Right ventricle myocardium inferior (tissue), 1 donor: ENCODE results near the gene CATSPERZ. TPM values are rescaled to one million over a fixed set of nuclear protein-coding genes. Genes with fewer than 3 reads are reported as not detected.
"Not testable (repeated sequence)": the region's sequence is repeated elsewhere in the genome, so short reads cannot be mapped to it uniquely, and the experiment has no call there.

Experiments used
- ATAC-seq: fragments of 200-7000 bp; cut with Tn5 transposase; one replicate; pipeline ENCODE4 v1.9.1; 2020; ENCODE audit warnings: mild to moderate bottlenecking, moderate library complexity
- DNase-seq: peaks from one replicate; pipeline ENCODE4 v3.0.0; 2021; ENCODE audit errors: missing footprints
- intact Hi-C: fragments of 100-400 bp; cut with DNase I; formaldehyde crosslinking; loops from one replicate; pipeline ENCODE4 v1.11.0; 2022
- total RNA-seq: library from RNA; stranded (reverse); fragmentation: NEBNext Ultra II Directional; extraction: Animal tissue kit (Norgen Biotek cat#: 25700); gene quantifications from one replicate; pipeline ENCODE4 v1.2.1, GENCODE V29; 2021
- donor health status: DM: no; HTN: yes; CAD: no; lungs with severe emphysema.

CATSPERZ gene
- total RNA-seq, 1 donor from 2014 or later: not detected

DNA sequence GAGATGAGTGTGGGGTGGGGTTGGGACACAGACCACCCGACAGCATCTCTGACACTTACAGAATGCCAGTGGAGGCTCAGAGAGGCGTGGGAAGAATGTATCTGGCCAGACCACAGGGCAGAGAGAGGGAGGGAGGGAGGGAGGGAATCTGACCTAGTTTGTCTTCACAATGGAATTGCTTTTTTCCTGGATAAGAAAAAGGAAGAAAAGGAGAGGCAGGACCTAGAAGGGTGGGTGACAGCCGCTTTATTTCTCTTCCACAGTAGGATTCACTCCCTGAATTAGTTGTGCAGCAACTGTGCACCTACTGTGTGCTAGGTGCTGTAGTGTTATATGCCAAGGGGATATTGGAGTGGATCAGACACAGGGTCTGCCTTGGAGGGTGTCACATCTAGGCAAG is 5.4 kb upstream of the CATSPERZ start:
- intact Hi-C loops: no loop called here
- ATAC-seq (no peak), DNase-seq (no peak)

DNA sequence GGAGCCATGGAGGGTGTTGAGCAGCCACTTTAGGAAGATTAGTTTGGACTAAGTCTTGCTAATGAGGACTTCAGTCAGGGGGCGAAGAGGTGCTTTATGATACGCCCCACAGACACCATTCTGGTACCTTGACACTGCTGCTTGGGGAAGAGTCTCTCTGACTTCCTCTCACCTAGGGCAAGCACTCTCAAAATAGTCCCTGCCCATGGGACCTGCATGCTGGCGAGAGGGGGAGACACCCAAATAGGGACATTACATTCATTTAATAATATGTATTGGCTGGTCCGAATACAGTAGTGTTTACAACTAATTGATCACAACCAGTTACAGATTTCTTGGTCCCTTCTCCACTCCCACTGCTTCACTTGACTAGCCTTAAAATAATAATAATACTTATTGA is 4.4 kb upstream of the CATSPERZ start:
- DNase-seq (no peak), ATAC-seq (no peak)
- intact Hi-C loops: no loop called here

DNA sequence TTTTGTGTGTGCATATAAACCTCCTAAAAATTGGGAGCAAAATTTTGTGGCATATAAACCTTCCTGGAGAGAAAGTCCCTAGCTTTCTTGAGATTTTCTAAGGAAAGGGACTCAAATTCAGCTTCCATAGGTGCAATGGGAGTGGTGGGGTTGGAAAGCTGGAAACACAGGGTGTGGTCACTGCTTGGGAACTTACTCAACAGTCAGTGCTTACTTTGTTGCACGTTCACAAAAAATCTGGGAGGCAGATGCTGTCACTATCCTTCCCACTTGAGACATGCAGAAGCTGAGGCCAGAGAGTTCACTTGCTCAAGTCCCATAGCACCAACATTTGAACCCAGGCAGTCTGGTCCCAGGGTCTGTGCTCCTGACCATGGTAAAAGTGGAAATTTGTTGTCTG is 3.9 kb upstream of the CATSPERZ start:
- intact Hi-C loops: no loop called here
- ATAC-seq (no peak), DNase-seq (no peak)

DNA sequence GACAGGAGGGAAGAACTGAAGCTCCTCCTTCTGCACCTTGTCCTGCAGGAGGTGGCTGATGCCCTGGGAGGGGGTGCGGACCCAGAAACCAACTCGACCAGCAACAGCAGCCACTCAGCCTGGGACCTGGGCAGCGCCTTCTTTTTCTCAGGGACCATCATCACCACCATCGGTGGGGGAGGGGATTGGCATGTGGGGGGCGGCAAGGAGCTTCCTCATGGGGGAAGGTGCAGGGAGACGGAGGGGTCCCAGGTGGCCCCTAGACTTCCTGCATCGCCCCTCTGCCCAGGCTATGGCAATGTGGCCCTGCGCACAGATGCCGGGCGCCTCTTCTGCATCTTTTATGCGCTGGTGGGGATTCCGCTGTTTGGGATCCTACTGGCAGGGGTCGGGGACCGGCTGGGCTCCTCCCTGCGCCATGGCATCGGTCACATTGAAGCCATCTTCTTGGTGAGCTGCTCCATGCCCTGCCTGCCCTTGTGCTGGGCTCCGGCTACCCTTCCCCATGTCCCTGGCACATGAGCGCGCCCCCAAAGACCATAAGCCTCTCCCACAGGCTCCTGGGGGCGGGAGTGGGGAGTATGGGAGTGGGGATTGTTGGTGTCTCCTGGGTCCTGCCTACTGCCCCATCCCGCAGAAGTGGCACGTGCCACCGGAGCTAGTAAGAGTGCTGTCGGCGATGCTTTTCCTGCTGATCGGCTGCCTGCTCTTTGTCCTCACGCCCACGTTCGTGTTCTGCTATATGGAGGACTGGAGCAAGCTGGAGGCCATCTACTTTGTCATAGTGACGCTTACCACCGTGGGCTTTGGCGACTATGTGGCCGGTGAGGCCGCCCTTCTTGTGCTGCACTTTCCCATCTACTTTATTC is 3.1 kb upstream of the CATSPERZ start:
- intact Hi-C loops: no loop called here
- ATAC-seq: no peak
- peak; percentile 33 for DNase-seq

DNA sequence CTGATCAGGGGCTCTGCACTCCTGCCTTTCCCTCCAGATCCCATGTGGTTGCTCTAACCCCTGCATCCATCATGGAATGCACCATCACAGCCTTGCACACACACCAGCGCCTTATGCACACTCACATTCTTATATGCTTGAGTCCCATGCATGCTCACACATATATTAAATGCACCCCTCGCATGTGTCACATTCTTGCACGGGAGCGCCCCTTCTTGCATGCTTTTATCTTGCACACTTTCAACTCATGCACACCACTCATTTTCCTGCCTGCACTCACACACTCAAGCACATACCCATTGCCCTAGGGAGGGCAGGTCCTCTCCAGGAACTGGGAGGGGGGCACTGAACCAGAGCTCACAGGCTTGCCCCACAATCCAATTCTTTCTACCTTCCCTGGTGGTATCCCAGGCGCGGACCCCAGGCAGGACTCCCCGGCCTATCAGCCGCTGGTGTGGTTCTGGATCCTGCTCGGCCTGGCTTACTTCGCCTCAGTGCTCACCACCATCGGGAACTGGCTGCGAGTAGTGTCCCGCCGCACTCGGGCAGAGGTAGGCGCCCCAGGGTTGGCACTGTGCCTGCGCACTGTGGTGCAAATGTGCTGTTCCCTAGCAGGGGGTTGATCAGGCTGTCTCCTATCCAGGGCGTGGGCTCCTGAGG is 2.3 kb upstream of the CATSPERZ start:
- peak; percentile 72 for DNase-seq
- intact Hi-C loops: no loop called here
- no peak for ATAC-seq

DNA sequence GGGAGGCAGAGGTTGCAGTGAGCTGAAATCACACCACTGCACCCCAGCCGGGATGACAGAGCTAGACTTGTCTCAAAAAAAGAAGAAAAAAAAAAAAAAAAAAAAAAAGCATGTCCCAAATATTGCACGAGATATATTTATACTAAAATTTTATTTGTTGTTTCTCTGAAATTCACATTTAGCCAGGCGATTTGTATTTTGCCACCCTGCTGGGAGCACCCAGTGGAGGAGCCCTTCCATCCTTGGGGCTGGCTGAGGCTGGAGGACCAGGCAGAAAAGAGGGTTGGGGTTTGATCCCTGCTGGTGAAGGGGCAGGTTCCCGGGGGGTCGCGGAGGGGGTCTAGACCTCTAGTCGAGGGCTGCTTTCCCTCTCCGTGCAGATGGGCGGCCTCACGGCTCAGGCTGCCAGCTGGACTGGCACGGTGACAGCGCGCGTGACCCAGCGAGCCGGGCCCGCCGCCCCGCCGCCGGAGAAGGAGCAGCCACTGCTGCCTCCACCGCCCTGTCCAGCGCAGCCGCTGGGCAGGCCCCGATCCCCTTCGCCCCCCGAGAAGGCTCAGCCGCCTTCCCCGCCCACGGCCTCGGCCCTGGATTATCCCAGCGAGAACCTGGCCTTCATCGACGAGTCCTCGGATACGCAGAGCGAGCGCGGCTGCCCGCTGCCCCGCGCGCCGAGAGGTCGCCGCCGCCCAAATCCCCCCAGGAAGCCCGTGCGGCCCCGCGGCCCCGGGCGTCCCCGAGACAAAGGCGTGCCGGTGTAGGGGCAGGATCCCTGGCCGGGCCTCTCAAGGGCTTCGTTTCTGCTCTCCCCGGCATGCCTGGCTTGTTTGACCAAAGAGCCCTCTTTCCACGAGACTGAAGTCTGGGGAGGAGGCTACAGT is 952 bp upstream of the CATSPERZ start:
- peak; percentile 80 for DNase-seq
- intact Hi-C loops: no loop called here
- peak; percentile 50 for ATAC-seq

DNA sequence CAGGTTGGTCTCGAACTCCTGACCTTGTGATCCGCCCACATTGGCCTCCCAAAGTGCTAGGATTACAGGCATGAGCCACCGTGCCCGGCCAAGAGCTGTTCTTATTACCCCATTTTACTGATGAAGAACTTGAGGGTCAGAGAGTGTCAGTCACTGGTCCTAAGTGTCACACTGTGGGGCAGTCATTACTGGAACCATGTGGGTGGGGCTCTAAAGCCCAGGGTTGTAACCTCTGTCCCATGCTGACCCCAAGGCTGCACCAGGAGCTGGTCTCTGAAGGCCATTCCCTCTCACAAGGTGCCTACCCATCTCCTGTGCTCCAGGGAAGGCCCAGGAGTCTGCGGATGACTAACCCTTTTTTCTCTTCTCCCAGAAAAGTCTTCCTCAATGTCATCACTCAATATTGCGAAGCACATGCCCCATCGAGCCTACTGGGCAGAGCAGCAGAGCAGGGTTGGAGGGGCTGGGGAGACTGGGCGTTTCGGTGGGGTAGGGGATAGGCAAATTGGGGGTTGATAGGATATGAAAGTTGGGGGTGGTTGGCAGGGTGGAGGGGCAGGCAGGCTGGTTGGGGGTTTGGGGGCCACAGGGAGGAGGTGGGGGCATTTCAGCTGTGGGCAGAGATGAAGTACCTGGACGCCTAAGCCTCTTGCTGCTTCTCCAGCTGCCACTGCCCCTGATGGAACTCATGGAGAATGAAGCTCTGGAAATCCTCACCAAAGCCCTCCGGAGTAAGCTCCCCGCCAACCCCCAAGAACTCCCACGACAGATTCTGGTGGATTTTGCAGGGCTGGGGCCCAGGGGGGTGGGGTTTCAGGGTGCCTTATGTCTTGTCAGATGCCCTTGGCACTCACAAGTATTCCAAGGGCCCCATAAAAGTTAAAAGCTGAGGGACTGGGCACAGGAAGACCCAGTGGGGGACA is 3.2 kb downstream of the CATSPERZ start:
- ATAC-seq (no peak), DNase-seq (peak; percentile 17)
- intact Hi-C loops: loop anchor here (1.0 to 5.0 kb wide), 6 partner anchors 19 to 116 kb away; partner anchors contain the start of genes BAD, FKBP2, GPR137 and PLCB3

DNA sequence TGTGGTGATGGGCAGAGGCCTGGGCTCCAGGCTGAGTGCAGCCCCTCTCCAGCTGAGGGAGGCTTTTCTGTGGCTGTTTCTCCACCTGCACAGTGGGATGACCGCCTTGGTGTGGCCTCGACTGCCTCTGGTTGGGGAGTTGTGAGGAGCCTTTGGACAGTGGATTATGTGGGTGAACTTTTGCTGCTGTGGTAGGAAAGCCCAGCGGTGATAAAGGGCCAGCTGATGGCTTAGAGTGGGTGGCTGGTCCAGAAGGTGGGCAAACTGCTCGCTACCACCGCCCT is 3.8 kb downstream of the CATSPERZ start:
- ATAC-seq: no peak
- peak; percentile 56 for DNase-seq
- intact Hi-C loops: loop anchor here (1.0 to 5.0 kb wide), 6 partner anchors 19 to 117 kb away; partner anchors contain the start of genes BAD, FKBP2, GPR137 and PLCB3

DNA sequence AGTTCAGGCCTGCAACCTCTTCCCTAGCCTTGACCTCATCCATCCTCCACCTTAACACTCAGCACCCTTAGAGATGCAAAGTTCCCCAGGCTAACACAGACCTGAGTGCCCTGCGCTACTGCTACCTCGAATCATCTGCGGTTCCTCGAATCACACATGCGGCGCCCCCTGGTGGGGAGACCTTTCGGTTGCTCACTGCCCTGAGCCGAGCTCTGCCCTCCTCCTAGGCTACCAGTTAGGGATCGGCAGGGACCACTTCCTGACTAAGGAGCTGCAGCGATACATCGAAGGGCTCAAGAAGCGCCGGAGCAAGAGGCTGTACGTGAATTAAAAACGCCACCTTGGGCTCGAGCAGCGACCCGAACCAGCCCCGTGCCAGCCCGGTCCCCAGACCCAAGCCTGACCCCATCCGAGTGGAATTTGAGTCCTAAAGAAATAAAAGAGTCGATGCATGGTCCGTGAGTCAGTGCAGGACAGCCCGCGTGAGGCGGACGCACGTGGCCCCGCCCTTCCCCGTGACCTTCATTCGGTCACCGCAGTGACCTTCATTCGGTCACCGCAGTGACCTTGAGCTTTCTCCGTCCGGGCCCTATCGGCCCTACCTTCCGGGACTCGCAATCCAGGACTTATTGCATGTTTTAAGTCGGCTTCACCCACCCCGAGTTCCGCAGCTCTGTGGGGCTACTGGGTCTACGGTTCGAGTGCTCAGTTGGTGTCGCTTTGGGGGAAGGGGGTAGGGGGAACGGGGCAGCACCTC is 4.3 kb downstream of the CATSPERZ start:
- ATAC-seq: peak; percentile 54
- intact Hi-C loops: loop anchor here (1.0 to 5.0 kb wide), 7 partner anchors 20 to 117 kb away; partner anchors contain the start of genes BAD, FKBP2, GPR137 and PLCB3
- DNase-seq: peak; percentile 94

DNA sequence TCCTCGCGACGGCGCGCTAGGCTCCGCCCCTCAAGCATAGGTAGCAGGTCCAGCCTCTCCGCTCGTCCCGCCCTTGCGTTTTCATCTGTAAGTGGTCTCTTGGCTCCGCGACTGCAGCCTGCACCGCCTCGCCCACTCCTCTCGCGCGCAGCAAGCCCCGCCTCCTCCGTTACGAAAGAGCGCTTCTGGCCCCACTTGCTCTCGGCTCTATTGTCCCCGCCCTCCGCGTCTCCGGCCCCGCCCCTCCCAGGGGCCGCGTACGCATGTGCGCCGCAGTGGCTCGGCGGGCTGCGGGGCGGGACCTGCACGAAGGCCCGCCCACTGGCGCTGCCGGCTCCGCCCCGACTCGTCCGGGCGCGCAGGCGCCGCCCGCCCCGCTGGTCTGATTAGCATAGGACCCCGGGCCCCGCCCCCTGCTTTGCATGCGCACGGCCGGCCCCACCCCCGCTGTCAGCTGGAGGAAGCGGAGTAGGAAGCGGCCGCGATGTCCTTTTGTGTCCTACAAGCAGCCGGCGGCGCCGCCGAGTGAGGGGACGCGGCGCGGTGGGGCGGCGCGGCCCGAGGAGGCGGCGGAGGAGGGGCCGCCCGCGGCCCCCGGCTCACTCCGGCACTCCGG is 5.0 kb downstream of the CATSPERZ start, which contains the start of gene ESRRA:
Gene ESRRA (plus strand): TSS at position 450 of the 616 bp plus-strand sequence. CDS start 1,656 bp downstream, outside the sequence.
- DNase-seq: peak; percentile 100
- ATAC-seq: peak; percentile 92
- intact Hi-C loops: loop anchor here (1.0 to 2.0 kb wide), 4 partner anchors 20 to 64 kb away; partner anchors contain the start of genes BAD, FKBP2 and GPR137

DNA sequence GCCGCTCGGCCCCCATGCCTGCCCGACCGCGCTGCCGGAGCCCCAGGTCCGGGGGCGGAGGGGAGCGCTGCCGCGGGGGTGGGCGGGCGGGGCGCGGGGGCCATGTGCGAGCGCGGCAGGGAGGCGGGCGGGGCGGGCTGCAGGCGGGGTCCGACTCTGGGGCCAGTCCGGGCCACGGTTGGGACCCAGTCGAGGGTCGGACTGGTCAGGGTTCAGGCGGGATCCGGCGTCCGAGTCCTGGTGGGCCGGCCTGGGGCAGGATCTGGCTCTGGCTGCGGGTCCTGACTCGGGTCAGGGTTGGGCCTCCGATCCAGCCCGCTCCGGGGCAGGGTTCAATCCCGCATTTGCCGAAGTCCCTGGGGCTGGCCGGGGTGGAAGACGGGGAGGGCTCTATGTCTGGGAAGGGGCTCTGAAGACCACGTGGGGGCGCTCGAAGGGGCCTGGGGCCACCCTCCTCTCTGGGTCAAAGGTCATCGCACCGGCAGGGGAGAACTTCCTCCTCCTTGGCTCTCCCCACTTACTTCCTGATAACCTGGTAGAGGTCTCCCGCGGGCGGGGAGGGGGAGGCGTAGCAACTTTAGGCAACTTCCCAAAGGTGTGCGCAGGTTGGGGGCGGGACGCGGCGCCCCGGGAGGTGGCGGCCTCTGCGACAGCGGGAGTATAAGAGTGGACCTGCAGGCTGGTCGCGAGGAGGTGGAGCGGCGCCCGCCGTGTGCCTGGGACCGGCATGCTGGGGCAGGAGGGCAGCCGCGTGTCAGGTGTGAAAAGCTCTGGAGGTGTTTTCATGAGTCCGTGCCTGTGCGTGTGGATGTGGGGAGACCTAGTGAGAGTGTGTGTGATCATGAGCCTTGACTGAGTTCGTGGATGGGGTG is 5.8 kb downstream of the CATSPERZ start:
- DNase-seq: peak; percentile 88
- peak; percentile 10 for ATAC-seq
- intact Hi-C loops: loop anchor here (1.0 to 2.0 kb wide), 4 partner anchors 21 to 65 kb away; partner anchors contain the start of genes BAD, FKBP2 and GPR137

DNA sequence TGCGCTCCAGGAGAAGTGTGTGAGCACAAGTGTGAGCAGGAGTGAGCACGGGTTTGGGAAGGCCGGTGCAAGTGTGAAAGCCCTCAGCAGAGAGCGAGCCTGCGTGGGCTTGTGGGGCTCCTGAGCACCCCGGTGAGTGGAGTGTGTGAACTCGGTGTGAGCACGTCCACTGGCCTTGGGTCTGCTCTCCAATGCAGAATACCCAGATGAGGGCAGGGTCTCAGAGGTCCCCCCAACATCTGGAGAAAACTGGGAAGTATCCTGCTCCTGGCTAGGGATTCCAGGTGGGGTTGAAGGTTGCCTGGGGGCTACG is 6.4 kb downstream of the CATSPERZ start:
- intact Hi-C loops: no loop called here
- ATAC-seq: no peak
- DNase-seq: peak; percentile 64

DNA sequence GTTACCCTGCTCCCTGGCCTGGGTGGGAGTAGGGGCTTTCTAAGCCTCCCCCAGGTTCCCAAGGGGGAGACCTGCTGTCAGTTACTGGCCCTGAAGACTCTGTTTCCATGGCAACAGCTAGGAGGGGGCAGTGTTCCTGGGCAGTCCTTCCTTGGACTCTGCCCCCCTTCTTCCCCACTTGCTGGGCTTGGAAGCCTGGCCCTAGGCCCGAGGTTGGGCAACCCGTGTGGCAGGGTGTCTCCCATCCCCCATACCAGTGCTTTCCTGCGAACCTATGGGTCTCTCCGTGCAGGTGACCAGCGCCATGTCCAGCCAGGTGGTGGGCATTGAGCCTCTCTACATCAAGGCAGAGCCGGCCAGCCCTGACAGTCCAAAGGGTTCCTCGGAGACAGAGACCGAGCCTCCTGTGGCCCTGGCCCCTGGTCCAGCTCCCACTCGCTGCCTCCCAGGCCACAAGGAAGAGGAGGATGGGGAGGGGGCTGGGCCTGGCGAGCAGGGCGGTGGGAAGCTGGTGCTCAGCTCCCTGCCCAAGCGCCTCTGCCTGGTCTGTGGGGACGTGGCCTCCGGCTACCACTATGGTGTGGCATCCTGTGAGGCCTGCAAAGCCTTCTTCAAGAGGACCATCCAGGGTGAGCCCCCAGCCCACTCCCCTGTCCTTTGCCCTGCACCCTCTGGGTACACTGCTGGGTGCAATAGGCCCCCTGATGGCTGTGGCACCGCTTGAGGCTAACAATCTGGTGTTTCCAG is 6.9 kb downstream of the CATSPERZ start:
- DNase-seq: peak; percentile 71

DNA sequence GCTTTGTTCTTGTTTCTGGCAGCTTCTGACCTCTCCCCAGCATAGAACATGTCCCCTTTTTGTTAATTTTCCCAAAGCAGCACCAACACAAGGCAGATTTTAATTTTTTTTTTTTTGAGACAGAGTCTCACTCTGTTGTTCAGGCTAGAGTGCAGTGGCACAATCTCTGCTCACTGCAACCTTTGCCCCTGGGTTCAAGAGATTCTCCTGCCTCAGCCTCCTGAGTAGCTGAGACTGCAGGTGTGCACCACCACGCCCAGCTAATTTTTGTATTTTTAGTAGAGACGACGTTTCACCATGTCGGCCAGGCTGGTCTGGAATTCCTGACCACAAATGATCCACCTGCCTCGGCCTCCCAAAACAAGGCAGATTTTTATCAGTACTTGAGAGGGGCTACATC is 7.6 kb downstream of the CATSPERZ start:
- intact Hi-C loops, ATAC-seq: not testable (repeated sequence)
- DNase-seq: peak; percentile 26

More for the DNA sequence above, 6.9 kb downstream of the CATSPERZ start:
- intact Hi-C loops: no loop called here
- no peak for ATAC-seq

DNA sequence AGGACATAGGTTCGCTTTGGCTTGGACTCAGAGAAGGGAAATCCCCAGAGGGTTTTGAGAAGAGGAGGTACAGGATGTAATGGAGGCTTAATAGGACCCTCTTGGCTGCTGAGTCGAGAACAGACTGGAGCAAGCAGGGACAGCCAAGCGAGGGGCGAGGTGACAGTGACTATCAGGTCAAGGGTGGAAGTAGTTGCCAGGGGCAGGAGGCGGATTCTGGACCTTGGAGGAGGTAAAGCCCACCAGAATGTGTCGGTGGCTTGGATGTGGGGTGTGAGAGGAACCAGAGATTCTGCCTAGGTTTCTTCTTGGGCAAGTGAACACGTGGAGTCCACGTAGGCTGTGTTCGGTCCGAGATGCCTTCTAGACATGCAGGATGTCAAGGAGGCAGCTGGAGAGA is 12.8 kb downstream of the CATSPERZ start:
- no peak for ATAC-seq
- no peak for DNase-seq
- intact Hi-C loops: no loop called here
